ENCODE results near the gene AQP1. TPM values are rescaled to one million over a fixed set of nuclear protein-coding genes. Genes with fewer than 3 reads are reported as not detected.

Gene AQP1
- total and polyA plus RNA-seq, 2 of the 8 experiments (the other 6 are each of a cell fraction or from before 2014, with no cell fraction given), result 0.18 to 0.19 TPM

DNA sequence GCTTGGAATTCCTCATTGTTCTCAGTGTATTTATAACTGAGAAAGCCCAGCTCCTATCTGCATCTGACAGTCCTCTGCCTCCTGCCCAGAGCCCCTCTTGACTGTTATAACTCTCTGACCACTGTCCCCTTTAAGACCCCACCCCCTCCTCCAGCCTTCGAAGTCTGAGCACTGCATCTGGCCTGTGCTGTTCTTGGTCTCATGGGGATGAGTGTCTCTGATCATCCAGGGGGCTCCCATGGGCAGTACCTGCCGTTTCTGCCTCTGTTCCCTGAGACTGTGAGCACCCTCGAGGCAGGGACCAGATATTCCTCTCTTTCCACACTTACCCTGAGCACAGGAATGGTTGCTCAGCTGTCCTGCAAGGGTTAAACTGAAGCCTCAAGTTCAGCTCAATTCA is 59.8 kb downstream of the AQP1 start (continued):
- TF ChIP-seq, protein P1, sequence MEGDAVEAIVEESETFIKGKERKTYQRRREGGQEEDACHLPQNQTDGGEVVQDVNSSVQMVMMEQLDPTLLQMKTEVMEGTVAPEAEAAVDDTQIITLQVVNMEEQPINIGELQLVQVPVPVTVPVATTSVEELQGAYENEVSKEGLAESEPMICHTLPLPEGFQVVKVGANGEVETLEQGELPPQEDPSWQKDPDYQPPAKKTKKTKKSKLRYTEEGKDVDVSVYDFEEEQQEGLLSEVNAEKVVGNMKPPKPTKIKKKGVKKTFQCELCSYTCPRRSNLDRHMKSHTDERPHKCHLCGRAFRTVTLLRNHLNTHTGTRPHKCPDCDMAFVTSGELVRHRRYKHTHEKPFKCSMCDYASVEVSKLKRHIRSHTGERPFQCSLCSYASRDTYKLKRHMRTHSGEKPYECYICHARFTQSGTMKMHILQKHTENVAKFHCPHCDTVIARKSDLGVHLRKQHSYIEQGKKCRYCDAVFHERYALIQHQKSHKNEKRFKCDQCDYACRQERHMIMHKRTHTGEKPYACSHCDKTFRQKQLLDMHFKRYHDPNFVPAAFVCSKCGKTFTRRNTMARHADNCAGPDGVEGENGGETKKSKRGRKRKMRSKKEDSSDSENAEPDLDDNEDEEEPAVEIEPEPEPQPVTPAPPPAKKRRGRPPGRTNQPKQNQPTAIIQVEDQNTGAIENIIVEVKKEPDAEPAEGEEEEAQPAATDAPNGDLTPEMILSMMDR (IDR thresholded peaks at IDR 0.05; ENCODE audit: control extremely low read depth in 1 of 3, insufficient read depth in 1 of 3, low read depth in 1 of 3, low read length in 3 of 3), result no peak
